ENCODE results near the gene DUSP18.
"Not testable (repeated sequence)": the region's sequence is repeated elsewhere in the genome, so short reads cannot be mapped to it uniquely, and the experiment has no call there.

The DUSP18 gene

DNA sequence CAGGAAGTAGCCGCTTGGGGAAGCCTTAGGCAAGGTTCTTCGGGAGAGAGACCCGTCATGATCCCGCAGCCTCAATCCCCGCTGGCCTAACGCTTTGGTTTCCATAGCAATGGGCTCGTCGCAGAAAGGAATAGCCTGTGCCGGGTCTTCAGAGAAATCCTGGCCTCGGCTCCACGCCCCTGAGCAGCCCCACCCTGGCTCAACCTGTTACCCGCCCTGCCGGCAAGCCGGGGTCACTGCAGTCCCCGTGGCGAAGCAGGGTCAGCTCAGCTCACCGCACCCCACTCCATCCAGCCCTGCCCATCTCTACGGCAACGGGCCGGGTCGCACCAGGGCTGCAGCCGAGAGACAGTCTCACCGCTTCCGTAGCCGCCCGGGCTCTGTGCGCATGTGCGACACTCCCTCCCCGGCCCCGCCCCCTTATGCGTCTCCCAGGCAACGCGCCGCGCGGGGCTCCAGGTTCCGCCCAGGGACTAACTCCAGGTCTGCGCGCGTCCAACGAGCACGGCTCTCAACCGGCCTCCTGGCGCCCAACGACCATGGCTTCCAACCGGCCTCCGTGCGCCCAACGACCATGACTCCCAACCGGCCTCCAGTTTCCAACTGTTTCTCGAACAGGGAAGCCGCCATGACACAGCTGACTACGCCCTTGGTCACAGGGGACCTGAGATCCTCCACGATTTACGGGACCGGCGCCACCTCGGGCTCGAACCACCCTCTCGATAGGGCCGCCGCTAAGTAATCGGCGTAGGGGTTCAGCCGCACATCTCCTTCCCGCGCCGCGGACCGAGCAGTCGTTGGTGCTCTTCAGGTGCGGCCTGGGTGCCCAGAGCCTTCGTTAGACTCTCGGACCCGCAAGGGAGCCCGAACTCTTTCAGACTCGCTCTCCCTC is at the start of gene DUSP18:
DUSP18 (minus strand) TSS at position 382 of the 892 bp plus-strand sequence. CDS start 3,872 bp downstream, outside the sequence.
- peak; percentile 98 for DNase-seq (ENCODE audit: low spot score)
- TF ChIP-seq, protein P1, sequence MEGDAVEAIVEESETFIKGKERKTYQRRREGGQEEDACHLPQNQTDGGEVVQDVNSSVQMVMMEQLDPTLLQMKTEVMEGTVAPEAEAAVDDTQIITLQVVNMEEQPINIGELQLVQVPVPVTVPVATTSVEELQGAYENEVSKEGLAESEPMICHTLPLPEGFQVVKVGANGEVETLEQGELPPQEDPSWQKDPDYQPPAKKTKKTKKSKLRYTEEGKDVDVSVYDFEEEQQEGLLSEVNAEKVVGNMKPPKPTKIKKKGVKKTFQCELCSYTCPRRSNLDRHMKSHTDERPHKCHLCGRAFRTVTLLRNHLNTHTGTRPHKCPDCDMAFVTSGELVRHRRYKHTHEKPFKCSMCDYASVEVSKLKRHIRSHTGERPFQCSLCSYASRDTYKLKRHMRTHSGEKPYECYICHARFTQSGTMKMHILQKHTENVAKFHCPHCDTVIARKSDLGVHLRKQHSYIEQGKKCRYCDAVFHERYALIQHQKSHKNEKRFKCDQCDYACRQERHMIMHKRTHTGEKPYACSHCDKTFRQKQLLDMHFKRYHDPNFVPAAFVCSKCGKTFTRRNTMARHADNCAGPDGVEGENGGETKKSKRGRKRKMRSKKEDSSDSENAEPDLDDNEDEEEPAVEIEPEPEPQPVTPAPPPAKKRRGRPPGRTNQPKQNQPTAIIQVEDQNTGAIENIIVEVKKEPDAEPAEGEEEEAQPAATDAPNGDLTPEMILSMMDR (IDR thresholded peaks at IDR 0.05; ENCODE audit: extremely low read depth, insufficient read depth, missing control alignments), result no peak
- in situ Hi-C loops (cut with MboI; ENCODE audit: low pct_unique_long_range_greater_than_20kb, low sequenced_read_pairs, unreplicated experiment), result no loop called here

DNA sequence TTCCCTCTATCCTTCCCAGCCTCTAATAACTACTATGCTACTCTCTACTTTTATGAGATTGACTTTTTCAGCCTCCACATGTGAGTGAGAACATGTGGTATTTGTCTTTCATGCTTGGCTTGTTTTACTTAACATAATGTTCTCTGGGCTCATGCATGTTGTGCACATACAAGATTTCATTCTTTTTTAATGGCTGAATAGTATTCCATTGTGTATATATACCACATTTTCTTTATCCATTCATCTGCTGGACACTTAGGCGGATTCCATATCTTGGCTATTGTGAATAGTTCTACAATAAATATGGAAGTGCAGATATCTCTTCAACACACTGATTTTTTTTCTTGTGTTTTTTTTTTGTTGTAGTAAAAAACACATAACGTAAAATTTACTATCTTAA is 46.4 kb upstream of the DUSP18 start:
- in situ Hi-C loops (cut with MboI; ENCODE audit: low pct_unique_long_range_greater_than_20kb, low sequenced_read_pairs, unreplicated experiment), result no loop called here
- DNase-seq (ENCODE audit: low spot score), result no peak
- TF ChIP-seq, protein P1 (IDR thresholded peaks at IDR 0.05; ENCODE audit: extremely low read depth, insufficient read depth, missing control alignments), result no peak

DNA sequence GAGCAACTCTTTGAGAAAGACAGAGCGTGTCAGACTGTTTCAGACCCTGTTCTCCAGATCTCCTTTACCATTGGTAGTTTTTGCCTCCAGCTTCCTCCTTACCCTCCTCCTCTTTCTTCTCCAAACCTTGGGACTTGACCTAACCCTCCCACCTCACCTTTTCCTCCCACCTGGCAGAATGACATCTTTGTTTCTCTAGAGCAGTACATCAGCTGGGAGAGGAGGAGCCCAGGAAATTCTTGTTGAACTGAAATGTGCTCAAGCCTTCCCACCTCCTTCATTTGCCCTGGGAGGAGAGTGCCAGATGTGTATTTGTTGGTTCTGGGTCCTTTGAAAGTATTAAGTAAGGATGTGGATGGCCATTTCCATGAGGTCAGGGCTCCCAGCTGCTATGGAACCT is 44.4 kb upstream of the DUSP18 start:
- no peak for DNase-seq (ENCODE audit: low spot score)
- in situ Hi-C loops (cut with MboI; ENCODE audit: low pct_unique_long_range_greater_than_20kb, low sequenced_read_pairs, unreplicated experiment), result no loop called here
- TF ChIP-seq, protein P1 (IDR thresholded peaks at IDR 0.05; ENCODE audit: extremely low read depth, insufficient read depth, missing control alignments), result no peak

DNA sequence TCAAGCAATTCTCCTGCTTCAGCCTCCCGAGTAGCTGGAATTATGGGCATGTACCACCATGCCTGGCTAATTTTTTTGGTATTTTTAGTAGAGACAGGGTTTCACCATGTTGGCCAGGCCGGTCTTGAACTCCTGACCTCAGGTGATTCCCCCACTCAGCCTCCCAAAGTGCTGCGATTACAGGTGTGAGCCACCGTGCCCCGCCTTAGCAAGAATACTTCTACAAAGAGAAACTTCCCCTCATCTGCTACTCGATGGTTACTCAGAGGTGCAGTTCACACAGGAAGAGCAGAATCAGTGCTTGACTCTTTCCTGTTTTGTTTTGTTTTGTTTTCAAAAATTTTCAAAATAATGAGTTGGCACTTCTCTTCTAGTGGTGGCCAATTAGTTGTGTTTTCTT is 42.3 kb upstream of the DUSP18 start:
- DNase-seq (ENCODE audit: low spot score); in situ Hi-C loops (cut with MboI; ENCODE audit: low pct_unique_long_range_greater_than_20kb, low sequenced_read_pairs, unreplicated experiment): not testable (repeated sequence)

DNA sequence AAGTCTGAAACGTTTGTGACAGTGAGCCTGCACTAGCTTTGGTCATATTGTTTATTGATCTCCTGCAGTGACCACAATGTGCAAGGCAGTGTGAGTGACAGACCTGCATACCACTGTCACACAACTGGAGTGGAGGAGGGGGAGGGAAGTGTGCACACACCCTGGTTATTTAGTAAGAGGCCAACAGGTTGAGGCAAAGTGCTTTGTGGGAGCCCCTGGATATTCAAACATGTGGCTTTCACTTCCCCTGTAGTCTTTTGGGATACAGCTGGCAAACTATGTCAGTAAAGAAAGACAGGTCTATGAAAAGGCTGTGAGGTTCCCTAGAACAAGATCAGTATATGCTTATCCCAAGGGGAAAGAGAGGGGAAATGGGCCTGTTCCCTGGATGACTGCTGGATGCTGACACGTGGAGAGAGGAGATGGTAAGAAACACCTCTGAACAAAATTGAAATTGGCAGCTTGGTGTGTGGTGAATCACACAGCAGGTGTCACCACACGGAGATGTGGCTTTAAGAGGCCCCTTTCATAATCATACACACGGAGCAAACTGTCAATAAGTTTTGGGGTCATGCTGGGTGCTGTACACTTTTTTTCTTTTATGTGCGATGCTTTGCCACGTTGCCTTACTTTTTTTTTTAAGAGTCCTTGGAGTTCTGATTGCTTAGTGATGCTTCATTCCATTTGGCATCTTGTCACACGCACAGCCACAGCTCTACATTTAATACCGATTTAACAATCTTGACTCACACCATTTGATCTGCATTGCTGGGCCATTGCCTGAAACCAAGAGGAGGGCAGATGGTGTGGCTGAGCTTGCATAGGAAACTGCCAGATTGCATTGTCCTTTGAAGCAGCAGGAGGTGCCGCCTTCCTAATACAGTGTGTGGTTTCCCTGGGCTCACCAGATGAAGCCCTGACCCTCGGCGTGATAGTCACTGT is 38.3 kb upstream of the DUSP18 start:
- in situ Hi-C loops (cut with MboI; ENCODE audit: low pct_unique_long_range_greater_than_20kb, low sequenced_read_pairs, unreplicated experiment), result no loop called here
- peak; percentile 66 for DNase-seq (ENCODE audit: low spot score)
- TF ChIP-seq, protein P1 (IDR thresholded peaks at IDR 0.05; ENCODE audit: extremely low read depth, insufficient read depth, missing control alignments), result no peak

DNA sequence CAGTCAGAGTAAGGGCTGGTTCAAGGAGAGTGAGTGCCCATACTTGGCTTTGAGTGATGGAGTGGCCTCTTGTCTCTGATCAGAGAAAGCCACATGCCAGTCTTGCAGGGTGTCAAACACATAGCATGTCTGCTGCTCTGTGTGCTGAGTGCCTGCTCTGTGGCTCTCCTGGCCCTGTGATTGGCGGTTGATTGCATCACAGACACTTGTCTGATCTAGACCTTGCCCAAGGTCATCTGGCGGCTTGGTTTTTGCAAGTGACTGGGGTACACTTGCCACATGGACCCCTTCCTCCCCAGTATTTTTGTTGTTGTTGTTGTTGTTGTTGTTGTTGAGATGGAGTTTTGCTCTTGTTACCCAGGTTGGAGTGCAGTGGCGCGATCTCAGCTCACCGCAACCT is 37.3 kb upstream of the DUSP18 start:
- no peak for DNase-seq (ENCODE audit: low spot score)
- in situ Hi-C loops (cut with MboI; ENCODE audit: low pct_unique_long_range_greater_than_20kb, low sequenced_read_pairs, unreplicated experiment), result no loop called here
- TF ChIP-seq, protein P1 (IDR thresholded peaks at IDR 0.05; ENCODE audit: extremely low read depth, insufficient read depth, missing control alignments), result no peak
